Smooth muscle cell of the brain vasculature (primary cell): Measurements from ENCODE around the gene GRID1.

Source experiments
- DNase-seq: peaks from one replicate; pipeline ENCODE4 v3.0.0-alpha.2; 2012; ENCODE audit warnings: low read depth, low spot score

Gene GRID1

DNA sequence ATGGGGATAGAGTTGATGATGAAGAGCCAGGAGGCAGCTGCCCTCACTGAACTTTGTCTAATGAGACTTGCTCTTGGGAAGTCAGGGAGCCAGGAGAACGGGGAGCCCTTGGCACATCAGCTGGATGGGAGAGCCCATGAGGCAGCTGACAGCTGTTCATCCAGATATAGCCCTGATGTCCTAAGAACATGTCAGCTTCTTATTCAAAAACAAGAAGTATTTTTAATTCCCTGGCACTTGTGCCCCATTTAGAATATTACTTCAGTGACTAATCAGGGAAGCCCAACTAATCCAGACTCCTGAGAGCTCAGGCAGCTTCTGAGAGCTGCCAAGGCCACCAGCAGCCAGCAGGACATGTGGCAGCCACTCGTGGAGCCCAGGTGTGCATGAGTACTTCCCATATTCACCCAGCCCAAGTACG lies 363.4 kb downstream of the GRID1 start:
- DNase-seq = no peak

GRCh38 chr10:86001521-86001920 lies 365.1 kb downstream of the GRID1 start:
- DNase-seq = no peak

DNA sequence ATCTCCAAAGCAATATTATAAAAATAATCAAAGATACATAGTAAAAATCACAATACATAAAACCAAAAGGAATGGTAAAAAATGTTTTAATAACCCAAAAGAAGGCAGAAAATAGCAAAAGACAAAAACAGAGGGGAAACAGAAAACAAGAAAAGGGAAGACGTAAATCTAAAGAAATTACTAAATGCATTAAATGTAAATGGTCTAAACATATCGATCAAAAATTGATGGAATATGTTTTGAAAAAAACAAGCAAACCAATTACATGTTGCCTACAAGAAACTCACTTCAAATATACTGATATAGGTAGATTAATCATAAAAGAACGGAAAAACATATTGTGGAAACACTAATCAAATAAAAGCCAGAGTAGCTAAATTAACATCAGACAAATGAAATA lies 369.1 kb downstream of the GRID1 start:
- no peak for DNase-seq

DNA sequence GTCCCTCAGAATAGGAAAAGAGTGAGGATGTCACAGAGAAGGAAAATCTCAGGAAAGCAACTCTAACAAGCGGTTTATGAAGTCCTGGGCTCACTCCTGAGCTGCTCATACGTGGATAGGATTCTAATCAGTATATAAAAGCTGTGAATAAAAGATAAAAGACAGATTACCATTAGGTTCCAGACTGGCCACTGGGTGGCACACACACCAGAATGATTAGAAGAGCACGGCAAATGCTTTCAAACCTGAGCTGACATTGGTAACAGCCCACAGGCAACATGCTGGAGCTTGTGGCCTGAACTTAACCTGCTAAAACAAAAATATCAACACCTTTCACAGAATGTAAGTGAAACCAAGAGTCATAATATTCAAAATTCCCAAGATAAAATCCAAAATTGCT lies 370.8 kb downstream of the GRID1 start:
- no peak for DNase-seq

GRCh38 chr10:85993840-85994507 lies 372.6 kb downstream of the GRID1 start:
- no peak for DNase-seq

DNA sequence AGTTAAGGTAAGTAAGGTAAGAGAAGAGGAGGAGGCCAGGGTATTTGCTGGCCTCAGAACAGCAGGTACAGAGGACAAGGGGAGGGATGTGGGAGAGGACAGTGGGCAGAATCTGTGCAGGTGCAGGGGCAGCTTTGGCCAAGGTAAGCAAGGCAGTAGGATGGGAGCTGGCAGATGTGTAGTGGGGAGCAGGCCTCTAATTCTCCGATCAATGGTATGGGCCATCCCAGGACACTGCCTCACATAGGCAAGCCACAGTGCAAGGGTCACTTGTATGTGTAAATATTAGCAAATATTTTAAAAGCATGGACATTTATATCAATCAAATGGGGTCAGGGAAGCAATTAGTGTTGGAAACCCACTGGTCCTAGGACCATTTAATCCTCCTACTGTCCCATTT lies 373.5 kb downstream of the GRID1 start:
- DNase-seq = no peak

DNA sequence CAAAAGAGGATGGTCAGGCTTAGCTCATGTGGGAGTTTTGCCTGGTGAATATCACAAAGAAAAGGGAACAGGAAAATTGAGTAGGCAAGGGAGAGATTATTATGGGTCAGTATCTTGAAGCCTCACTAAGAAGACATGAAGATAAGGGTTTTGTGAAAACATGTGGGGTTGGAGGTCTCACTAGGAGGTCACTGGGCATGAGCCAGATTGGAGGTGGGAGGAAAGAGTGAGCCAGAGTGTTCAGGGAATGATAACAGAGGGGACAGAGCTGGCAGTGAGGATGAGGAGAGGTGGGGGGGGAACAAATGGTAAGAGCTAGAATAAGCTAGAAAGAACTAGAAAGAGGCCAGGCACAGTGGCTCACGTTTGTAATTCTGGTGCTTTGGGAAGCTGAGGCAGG lies 374.3 kb downstream of the GRID1 start:
- no peak for DNase-seq

GRCh38 chr10:85986777-85987176 lies 379.8 kb downstream of the GRID1 start:
- DNase-seq = no peak

GRCh38 chr10:85983051-85983450 lies 383.5 kb downstream of the GRID1 start:
- DNase-seq = no peak

- no peak for DNase-seq
These were observed 387.0 kb downstream of the GRID1 start for GRCh38 chr10:85979598-85979997.

- DNase-seq = no peak
These were observed 387.8 kb downstream of the GRID1 start for GRCh38 chr10:85978566-85979358.

- DNase-seq = no peak
These were observed 389.0 kb downstream of the GRID1 start for GRCh38 chr10:85977642-85978041.

DNA sequence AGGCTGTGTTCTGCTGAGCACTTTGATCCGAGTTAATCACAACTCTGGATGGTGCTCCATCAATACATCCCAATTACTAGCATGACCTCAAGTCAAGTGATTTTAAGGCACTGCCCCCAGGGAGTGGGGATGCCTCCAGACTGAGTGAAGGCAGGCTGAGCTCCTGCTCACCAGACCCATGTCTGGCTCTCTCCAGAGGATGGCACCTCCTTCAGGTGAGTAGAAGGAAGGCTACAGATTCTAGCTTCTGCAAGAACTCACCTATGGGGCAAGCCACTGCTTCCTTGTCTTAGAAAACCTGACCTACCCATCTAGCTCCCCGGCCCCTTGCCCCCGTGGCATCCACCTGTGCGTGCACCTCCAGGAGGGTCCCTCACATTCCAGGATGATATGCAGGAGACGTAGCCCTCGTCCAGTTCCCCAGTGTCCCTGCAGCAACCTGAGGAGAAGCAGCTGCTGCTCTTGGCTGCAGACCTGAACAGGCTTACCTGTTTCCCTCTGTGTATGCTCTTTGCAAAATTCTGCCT lies 390.3 kb downstream of the GRID1 start:
- DNase-seq = no peak

DNA sequence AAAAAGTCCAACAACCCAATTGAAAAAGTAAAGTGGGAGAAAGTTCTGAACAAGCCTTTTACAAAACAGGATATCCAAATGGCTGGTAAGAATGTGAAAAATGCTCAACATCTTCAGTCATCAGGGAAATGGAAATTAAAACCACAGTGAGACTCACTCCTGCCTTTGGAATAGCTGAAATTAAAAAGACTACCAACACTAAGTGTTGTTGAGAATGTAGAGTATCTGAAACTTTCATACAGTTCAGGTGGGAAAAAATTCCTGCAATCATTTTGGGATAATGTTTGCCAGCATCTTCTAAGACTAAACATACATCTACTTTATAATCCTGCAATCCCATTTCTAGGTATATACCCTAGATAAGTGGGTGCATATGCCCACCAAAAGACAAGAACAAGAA lies 395.1 kb downstream of the GRID1 start:
- DNase-seq = no peak

DNA sequence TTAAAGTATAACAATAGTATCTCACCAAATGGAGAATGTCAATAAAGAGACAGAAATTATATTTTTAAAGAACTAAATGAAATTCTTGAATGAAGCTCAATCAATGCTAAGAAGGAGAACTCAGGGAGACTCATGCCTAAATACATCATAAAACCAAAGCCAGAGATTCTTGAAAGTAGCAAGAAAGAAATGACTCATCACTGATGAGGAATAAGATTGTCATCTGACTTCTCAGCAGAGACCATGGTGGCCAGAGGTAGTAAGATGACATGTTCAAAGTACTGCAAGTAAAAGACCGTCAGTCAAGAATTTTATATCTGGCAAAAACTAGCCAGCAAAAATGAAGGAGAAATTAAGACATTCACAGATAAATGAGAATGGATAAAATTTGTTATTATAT lies 399.0 kb downstream of the GRID1 start:
- DNase-seq = no peak

GRCh38 chr10:85961479-85962067 lies 405.0 kb downstream of the GRID1 start:
- DNase-seq = no peak

DNA sequence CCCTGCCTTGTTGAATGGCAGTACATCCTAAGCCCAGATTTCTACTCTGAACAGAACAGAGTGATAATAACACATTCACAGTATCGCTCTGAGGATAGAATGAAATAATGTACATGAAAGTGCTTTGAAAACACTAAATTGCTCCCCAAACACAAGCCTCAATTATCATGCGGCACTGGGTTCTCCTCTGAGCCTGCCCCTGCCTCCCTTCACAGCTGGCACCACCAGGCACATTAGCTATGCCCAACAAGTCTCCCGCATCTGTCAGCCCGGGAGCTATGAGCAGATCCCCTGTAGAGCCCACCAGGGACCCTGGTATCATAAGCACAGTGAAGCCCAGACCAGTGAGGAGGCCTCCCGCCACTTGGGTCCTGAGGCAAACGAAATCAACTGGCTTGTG lies 405.5 kb downstream of the GRID1 start:
- DNase-seq = no peak

DNA sequence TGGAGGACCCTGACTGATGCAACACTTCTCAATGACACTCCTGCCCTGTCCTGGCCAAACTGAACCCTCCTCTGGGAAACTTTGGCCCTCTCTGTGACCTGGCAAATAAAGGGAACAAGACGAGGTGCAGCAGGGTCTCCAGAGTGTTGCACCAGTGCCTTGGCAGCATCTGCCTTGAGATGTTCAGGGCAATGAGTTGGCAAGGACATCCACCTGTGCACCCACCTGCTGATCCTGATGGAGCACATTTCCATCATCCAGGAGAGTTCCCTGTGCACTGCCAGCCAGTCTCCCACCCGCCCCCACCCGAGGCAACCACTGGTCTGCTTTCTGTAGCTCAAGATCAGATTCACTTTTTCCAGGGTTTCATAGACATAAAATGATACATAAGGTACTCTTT lies 407.4 kb downstream of the GRID1 start:
- no peak for DNase-seq

DNA sequence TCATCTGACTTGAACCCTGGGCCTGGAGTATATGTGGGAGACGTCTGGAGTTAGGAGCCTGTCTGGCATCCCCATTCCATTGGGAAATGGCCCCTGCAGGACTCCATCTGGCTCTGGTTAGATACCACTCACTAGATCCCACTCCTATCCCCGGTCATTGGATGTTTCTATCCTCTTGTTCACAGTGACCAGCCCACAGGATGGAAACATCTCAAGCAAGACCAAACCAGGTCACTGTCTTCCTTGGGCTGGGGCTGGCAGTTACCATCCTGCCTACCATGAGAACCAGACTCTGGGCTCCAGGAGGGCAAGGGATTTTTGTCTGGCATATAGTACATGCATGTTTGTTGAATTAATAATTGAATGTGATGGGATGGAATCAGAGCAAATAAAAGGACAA lies 415.7 kb downstream of the GRID1 start:
- DNase-seq = no peak

DNA sequence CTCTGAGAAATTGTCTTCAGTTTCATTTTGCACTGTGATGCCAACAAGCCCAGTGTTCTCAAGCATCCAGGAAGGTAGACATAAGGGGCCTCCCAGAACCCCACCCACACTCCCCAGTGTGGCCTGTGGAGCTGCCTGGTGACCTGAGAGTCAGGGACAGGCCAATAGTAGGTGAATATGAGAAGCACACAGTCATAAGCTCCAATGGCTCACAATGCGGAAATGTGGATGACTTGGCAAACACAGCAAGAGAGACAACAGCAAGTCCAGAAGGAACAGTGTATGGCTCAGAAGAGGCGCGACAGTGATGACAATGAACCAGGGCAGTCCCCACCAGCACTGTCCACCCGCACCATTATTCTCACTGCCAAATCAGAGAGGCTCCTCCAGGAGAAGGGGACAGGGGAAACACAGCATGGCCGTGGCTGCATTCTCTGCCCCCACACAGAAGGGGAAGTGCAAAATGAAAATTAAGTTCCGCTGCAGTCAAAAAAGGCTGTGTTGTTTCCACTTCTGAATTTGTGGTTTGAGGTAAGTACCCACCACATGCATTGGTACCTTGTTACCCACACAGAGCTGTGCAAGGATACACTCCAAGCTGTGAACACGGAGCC lies 419.8 kb downstream of the GRID1 start:
- DNase-seq = no peak

DNA sequence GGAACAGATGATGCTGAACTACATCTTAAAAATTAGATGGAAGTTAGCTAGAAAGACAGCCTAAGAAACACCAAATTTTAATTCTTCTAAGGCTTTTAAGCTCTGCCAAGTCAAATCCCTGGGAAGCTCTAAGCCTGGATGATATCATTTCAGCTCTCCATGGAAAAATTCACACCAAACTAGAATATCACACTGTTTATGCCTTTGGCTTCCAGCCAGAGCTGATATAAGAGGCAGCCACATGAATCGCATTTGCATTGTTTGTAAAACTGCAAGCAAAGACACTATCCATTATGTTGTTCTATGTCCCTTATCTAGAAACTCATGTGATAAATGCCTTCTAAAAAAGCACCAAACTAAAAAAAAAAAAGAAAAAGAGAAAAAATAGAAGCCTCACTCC lies 430.4 kb downstream of the GRID1 start:
- no peak for DNase-seq

GRCh38 chr10:85934586-85934985 lies 432.0 kb downstream of the GRID1 start:
- no peak for DNase-seq
